KMS-11 (cell line): ENCODE data around the gene PIK3CD.

Experiments
- H2AFZ ChIP-seq: fragments of 200-600 bp; sonication (generic); 2 replicates; pipeline ENCODE4 v1.6.1; 2016; ENCODE audit warnings: antibody characterized with exemption, mixed run types, low read depth
- H3K27ac ChIP-seq: fragments of 200-600 bp; sonication (generic); 2 replicates; pipeline ENCODE4 v1.6.1; 2016; ENCODE audit warnings: mild to moderate bottlenecking, mixed run types
- H3K27me3 ChIP-seq: fragments of 200-600 bp; sonication (generic); 2 replicates; pipeline ENCODE4 v1.6.1; 2017; ENCODE audit warnings: mild to moderate bottlenecking, low read depth, mixed run types, moderate library complexity; ENCODE audit not compliant: insufficient read depth
- H3K36me3 ChIP-seq: fragments of 200-600 bp; sonication (generic); 2 replicates; pipeline ENCODE4 v1.6.1; 2017; ENCODE audit warnings: mild to moderate bottlenecking, mixed run types; ENCODE audit not compliant: insufficient read depth
- H3K4me1 ChIP-seq: fragments of 200-600 bp; sonication (generic); 2 replicates; pipeline ENCODE4 v1.6.1; 2016; ENCODE audit warnings: mild to moderate bottlenecking, low read depth, mixed run types; ENCODE audit not compliant: poor library complexity, severe bottlenecking
- H3K4me2 ChIP-seq: fragments of 200-600 bp; sonication (generic); 2 replicates; pipeline ENCODE4 v1.7.0; 2016; ENCODE audit warnings: mild to moderate bottlenecking, mixed run types
- H3K4me3 ChIP-seq: fragments of 200-600 bp; sonication (generic); IDR thresholded peaks from 2 replicates; pipeline ENCODE4 v1.6.1; 2017; ENCODE audit warnings: low read depth, low read length, mixed read lengths; ENCODE audit not compliant: insufficient read depth
- H3K79me2 ChIP-seq: fragments of 200-600 bp; sonication (generic); 2 replicates; pipeline ENCODE4 v1.6.1; 2016; ENCODE audit warnings: low read depth, mixed run types; ENCODE audit not compliant: insufficient read depth
- H3K9ac ChIP-seq: fragments of 200-600 bp; sonication (generic); 2 replicates; pipeline ENCODE4 v1.6.1; 2016; ENCODE audit warnings: mild to moderate bottlenecking, mixed run types
- H4K20me1 ChIP-seq: fragments of 200-600 bp; sonication (generic); 2 replicates; pipeline ENCODE4 v1.6.1; 2016; ENCODE audit warnings: mild to moderate bottlenecking, mixed run types; ENCODE audit not compliant: insufficient read depth
- TF ChIP-seq, protein P1 (sequence below): fragments of 200-600 bp; sonication (generic); conservative IDR thresholded peaks from 2 replicates; pipeline ENCODE4 v1.6.1; 2017; ENCODE audit warnings: low read depth, mild to moderate bottlenecking, antibody characterized with exemption, low read length, moderate library complexity, mixed read lengths

Gene PIK3CD

DNA sequence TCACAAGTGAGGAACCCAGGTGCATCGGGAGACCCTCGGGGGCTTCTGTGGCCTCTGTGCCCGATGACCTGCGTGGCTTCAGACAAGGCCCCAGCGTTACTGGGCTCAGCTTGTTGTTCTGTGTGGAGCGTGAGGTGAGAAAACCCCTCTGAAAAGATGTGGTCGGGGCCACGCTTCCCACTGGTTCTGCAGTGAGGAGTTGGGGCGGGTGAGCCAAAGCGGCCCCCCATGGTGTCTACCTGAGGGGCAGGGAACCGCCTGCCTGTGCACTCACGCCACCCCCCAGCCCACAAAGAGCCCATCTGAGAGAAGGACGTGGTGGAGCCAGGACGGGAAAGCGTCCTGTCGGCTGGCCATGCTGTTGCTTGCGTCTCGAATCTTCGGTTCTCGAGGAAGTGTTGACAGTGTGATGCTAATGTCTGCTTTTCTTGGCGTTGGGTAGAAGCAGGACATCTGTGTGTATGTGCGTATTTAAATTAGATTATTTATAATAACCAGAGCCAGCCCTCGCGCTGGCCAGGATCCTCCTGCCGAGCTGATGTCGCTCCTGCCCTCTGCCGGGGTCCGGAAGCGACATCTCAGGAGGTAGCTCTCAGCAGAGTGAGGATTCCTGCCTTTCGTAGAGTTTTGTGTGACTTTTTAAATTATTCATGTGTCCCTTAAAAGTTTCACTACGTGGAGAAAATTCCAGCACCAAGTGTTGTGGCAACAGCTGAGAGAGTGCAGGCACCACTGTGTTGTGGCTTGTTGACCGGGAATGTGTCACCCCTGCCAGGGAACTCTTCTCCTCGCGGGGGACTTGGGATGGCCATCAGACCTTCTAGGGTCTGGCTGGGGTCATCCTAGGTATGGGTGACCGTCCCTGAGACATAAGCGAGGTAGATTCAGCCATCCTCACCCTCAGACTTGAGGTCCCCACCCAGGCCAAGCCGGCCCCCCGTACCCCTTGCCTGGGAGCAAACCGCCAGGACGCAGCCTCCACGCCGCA is 47.5 kb upstream of the PIK3CD start:
- no peak overlapping the region for H3K27ac ChIP-seq
- no peak overlapping the region for H3K4me3 ChIP-seq
- H4K20me1 ChIP-seq, result no peaks in the 10 kb centered on the region
- no peak overlapping the region for H3K9ac ChIP-seq
- no peaks in the 10 kb centered on the region for H3K27me3 ChIP-seq
- H3K79me2 ChIP-seq, result no peaks in the 10 kb centered on the region
- no peak overlapping the region for H3K4me2 ChIP-seq
- no peaks in the 10 kb centered on the region; the same call in 1 of the 2 replicates for H3K36me3 ChIP-seq
- H3K4me1 ChIP-seq, result no peaks in the 10 kb centered on the region
- TF ChIP-seq, protein P1, sequence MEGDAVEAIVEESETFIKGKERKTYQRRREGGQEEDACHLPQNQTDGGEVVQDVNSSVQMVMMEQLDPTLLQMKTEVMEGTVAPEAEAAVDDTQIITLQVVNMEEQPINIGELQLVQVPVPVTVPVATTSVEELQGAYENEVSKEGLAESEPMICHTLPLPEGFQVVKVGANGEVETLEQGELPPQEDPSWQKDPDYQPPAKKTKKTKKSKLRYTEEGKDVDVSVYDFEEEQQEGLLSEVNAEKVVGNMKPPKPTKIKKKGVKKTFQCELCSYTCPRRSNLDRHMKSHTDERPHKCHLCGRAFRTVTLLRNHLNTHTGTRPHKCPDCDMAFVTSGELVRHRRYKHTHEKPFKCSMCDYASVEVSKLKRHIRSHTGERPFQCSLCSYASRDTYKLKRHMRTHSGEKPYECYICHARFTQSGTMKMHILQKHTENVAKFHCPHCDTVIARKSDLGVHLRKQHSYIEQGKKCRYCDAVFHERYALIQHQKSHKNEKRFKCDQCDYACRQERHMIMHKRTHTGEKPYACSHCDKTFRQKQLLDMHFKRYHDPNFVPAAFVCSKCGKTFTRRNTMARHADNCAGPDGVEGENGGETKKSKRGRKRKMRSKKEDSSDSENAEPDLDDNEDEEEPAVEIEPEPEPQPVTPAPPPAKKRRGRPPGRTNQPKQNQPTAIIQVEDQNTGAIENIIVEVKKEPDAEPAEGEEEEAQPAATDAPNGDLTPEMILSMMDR, result no peak
- H2AFZ ChIP-seq, result no peak overlapping the region

DNA sequence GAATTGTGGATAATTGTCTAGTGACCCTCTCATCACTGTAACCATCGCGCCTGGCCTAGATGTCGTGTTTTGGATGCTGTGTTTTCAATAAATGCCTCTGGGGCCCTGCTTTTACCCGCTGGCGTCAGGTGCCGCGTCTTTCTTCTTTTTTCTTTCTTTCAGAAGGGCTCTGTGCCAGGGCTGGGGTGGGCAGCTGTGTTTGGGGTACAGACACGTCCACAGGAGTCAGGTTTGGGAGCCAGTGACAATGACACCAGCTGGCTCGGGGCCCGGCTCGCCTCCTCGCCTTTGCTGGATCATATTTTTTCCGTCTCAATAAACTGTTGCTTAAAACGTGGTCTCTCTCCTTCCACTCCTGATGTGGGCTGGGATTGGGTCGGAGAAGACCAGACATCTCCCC is 46.7 kb upstream of the PIK3CD start:
- no peak overlapping the region for H3K4me2 ChIP-seq
- no peak overlapping the region for H2AFZ ChIP-seq
- no peaks in the 10 kb centered on the region for H3K4me1 ChIP-seq
- H3K4me3 ChIP-seq, result no peak overlapping the region
- no peaks in the 10 kb centered on the region for H4K20me1 ChIP-seq
- no peak overlapping the region for H3K27ac ChIP-seq
- no peaks in the 10 kb centered on the region; the same call in 1 of the 2 replicates for H3K36me3 ChIP-seq
- TF ChIP-seq, protein P1, result no peak
- H3K27me3 ChIP-seq, result no peaks in the 10 kb centered on the region
- no peaks in the 10 kb centered on the region for H3K79me2 ChIP-seq
- H3K9ac ChIP-seq, result no peak overlapping the region

DNA sequence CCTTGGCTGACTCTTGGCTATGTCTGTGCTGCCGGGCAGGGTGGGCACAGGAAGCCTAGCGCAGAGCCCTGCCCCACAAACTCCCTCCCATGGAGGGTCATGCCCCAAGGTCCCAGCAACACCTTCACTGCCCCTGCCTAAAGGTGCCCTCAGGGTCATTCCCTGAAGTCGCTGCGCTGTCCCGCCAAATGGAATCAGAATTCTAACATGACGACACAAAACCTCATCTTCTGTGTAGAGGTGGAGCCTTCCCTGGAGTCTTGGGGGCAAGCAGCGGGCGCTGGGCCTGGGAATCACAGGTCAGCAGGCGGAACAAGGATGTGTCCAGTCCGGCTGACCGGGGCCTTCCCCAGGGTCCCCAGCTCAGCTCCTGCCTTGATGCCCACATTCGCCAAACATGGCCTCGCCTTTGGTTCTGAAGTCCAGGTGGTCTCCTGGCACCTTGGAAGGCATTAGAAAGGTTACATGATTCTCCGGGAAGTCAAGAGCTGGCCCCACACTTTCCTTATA is 45.5 kb upstream of the PIK3CD start:
- TF ChIP-seq, protein P1, result no peak
- no peaks in the 10 kb centered on the region for H4K20me1 ChIP-seq
- no peak overlapping the region for H3K4me3 ChIP-seq
- H3K27me3 ChIP-seq, result no peaks in the 10 kb centered on the region
- no peak overlapping the region for H3K4me2 ChIP-seq
- no peaks in the 10 kb centered on the region; the same call in 1 of the 2 replicates for H3K36me3 ChIP-seq
- H2AFZ ChIP-seq, result no peak overlapping the region
- no peak overlapping the region for H3K27ac ChIP-seq
- H3K9ac ChIP-seq, result no peak overlapping the region
- H3K4me1 ChIP-seq, result no peaks in the 10 kb centered on the region
- H3K79me2 ChIP-seq, result no peaks in the 10 kb centered on the region

DNA sequence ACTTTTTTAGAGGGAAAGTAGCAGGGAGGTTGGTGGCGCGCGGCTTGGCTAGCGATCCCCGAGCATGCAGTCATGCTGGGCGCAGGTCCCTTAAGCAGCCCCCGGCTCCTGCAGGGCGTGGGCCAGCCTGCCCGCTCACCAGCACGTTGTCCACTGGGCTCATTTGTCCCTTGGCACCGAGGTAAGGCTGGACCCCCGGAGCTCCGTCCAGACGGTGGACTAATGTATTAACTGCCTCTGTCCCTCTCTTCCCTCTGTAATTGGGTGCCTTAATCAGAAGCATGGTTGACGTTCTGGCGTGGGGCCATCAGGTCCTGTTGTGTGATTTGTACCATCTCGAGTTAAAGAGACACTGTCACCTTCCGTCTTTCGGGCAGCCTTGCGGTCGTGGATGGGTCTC is 45.1 kb upstream of the PIK3CD start:
- Histone ChIP-seq H3K36me3 (no peaks in the 10 kb centered on the region; the same call in 1 of the 2 replicates), H2AFZ (no peak overlapping the region), H3K4me3 (no peak overlapping the region), H3K4me2 (no peak overlapping the region), H3K79me2 (no peaks in the 10 kb centered on the region), H3K4me1 (no peaks in the 10 kb centered on the region), H3K27me3 (no peaks in the 10 kb centered on the region), H3K27ac (no peak overlapping the region), H3K9ac (no peak overlapping the region), H4K20me1 (no peaks in the 10 kb centered on the region)
- TF ChIP-seq, protein P1, result no peak
